NCI-H2107 treated with DMSO at 0.1 percent for 48 hours (cell line): Measurements from ENCODE around the gene SPSB2.
A peak's percentile ranks its signal among the peaks of the same experiment; 100 is the strongest.
"Not testable (repeated sequence)": the region's sequence is repeated elsewhere in the genome, so short reads cannot be mapped to it uniquely, and the experiment has no call there.

ENCODE experiments used
- DNase-seq: peaks from one replicate; lab custom pipeline; 2025; ENCODE audit not compliant: unreplicated experiment; lab: John Stamatoyannopoulos, UW

The SPSB2 gene

GRCh38 chr12:6871052-6871957, 1.8 kb downstream of the SPSB2 start:
- DNase-seq, result peak; percentile 57

- not testable (repeated sequence) for DNase-seq
These were observed 2.8 kb downstream of the SPSB2 start for GRCh38 chr12:6870304-6870703.

- DNase-seq, result peak; percentile 77
These were observed 3.8 kb downstream of the SPSB2 start for GRCh38 chr12:6869049-6870021.

- DNase-seq, result peak; percentile 8
These were observed 4.7 kb downstream of the SPSB2 start for GRCh38 chr12:6868211-6869048.

- DNase-seq, result peak; percentile 64
These were observed 5.5 kb downstream of the SPSB2 start, which contains the start of gene TPI1 for GRCh38 chr12:6867413-6868210. TPI1 (plus strand) TSS chr12:6867531; CDS start chr12:6867567, 36 bp downstream.

- no peak for DNase-seq
These were observed 6.1 kb downstream of the SPSB2 start for GRCh38 chr12:6866920-6867412.

- no peak for DNase-seq
These were observed 6.8 kb downstream of the SPSB2 start for GRCh38 chr12:6866163-6866919.

- DNase-seq, result not testable (repeated sequence)
These were observed 7.8 kb downstream of the SPSB2 start for GRCh38 chr12:6865307-6865706.

GRCh38 chr12:6863586-6864321, 9.3 kb downstream of the SPSB2 start:
- DNase-seq, result no peak

- no peak for DNase-seq
These were observed 10.1 kb downstream of the SPSB2 start for GRCh38 chr12:6863033-6863432.

- no peak for DNase-seq
These were observed 11.7 kb downstream of the SPSB2 start for GRCh38 chr12:6861391-6861790.

GRCh38 chr12:6860942-6861341, 12.2 kb downstream of the SPSB2 start:
- no peak for DNase-seq

- no peak for DNase-seq
These were observed 13.0 kb downstream of the SPSB2 start for GRCh38 chr12:6860116-6860515.

GRCh38 chr12:6858799-6859198, 14.3 kb downstream of the SPSB2 start:
- DNase-seq, result no peak

- DNase-seq, result no peak
These were observed 17.8 kb downstream of the SPSB2 start for GRCh38 chr12:6855322-6855721.

- DNase-seq, result no peak
These were observed 19.1 kb downstream of the SPSB2 start for GRCh38 chr12:6854036-6854435.

GRCh38 chr12:6853626-6854025, 19.5 kb downstream of the SPSB2 start:
- DNase-seq, result no peak

- DNase-seq, result no peak
These were observed 20.3 kb downstream of the SPSB2 start for GRCh38 chr12:6852651-6853354.
